GM21723 (cell line): Measurements from ENCODE around the gene PIP4K2A.
"Not testable (repeated sequence)": the region's sequence is repeated elsewhere in the genome, so short reads cannot be mapped to it uniquely, and the experiment has no call there.

Source experiments
- ATAC-seq: cut with Tn5 transposase; IDR thresholded peaks from one replicate; pipeline ENCODE4 v1.9.1; 2021; ENCODE audit warnings: mild to moderate bottlenecking, moderate library complexity; ENCODE audit not compliant: unreplicated experiment

PIP4K2A gene

GRCh38 chr10:22714479-22715289 is at the start of gene PIP4K2A:
Gene PIP4K2A, minus strand, starts transcription at chr10:22714578. Its CDS starts 252 bp downstream, at chr10:22714326.
- ATAC-seq = peak; percentile 72

GRCh38 chr10:22761569-22762220 is 47.3 kb upstream of the PIP4K2A start:
- ATAC-seq = no peak

- no peak for ATAC-seq
Measured at GRCh38 chr10:22760025-22760424, 45.6 kb upstream of the PIP4K2A start.

- ATAC-seq = no peak
Measured at GRCh38 chr10:22758867-22759266, 44.5 kb upstream of the PIP4K2A start.

- ATAC-seq = no peak
Measured at GRCh38 chr10:22754296-22754695, 39.9 kb upstream of the PIP4K2A start.

GRCh38 chr10:22753786-22754185 is 39.4 kb upstream of the PIP4K2A start:
- no peak for ATAC-seq

GRCh38 chr10:22752272-22752889 is 38.0 kb upstream of the PIP4K2A start:
- peak; percentile 68 for ATAC-seq

- no peak for ATAC-seq
Measured at GRCh38 chr10:22750131-22750530, 35.8 kb upstream of the PIP4K2A start.

- not testable (repeated sequence) for ATAC-seq
Measured at GRCh38 chr10:22744858-22745257, 30.5 kb upstream of the PIP4K2A start.

GRCh38 chr10:22742678-22743077 is 28.3 kb upstream of the PIP4K2A start:
- ATAC-seq = peak; percentile 100

GRCh38 chr10:22741631-22742030 is 27.3 kb upstream of the PIP4K2A start:
- ATAC-seq = not testable (repeated sequence)

GRCh38 chr10:22740180-22740579 is 25.8 kb upstream of the PIP4K2A start:
- ATAC-seq = no peak

- ATAC-seq = no peak
Measured at GRCh38 chr10:22737587-22737986, 23.2 kb upstream of the PIP4K2A start.

GRCh38 chr10:22736134-22736533 is 21.8 kb upstream of the PIP4K2A start:
- ATAC-seq = no peak

- no peak for ATAC-seq
Measured at GRCh38 chr10:22733992-22734391, 19.6 kb upstream of the PIP4K2A start.

- no peak for ATAC-seq
Measured at GRCh38 chr10:22727663-22728062, 13.3 kb upstream of the PIP4K2A start.

GRCh38 chr10:22727112-22727511 is 12.7 kb upstream of the PIP4K2A start:
- ATAC-seq = no peak

- ATAC-seq = no peak
Measured at GRCh38 chr10:22724773-22725172, 10.4 kb upstream of the PIP4K2A start.

GRCh38 chr10:22723783-22724182 is 9.4 kb upstream of the PIP4K2A start:
- peak; percentile 61 for ATAC-seq

- ATAC-seq = peak; percentile 87
Measured at GRCh38 chr10:22723343-22723779, 9.0 kb upstream of the PIP4K2A start.

GRCh38 chr10:22722626-22723169 is 8.3 kb upstream of the PIP4K2A start:
- peak; percentile 1 for ATAC-seq
